ENCODE measurements around the gene COMMD4.
"Not testable (repeated sequence)": the region's sequence is repeated elsewhere in the genome, so short reads cannot be mapped to it uniquely, and the experiment has no call there.

COMMD4 gene

DNA sequence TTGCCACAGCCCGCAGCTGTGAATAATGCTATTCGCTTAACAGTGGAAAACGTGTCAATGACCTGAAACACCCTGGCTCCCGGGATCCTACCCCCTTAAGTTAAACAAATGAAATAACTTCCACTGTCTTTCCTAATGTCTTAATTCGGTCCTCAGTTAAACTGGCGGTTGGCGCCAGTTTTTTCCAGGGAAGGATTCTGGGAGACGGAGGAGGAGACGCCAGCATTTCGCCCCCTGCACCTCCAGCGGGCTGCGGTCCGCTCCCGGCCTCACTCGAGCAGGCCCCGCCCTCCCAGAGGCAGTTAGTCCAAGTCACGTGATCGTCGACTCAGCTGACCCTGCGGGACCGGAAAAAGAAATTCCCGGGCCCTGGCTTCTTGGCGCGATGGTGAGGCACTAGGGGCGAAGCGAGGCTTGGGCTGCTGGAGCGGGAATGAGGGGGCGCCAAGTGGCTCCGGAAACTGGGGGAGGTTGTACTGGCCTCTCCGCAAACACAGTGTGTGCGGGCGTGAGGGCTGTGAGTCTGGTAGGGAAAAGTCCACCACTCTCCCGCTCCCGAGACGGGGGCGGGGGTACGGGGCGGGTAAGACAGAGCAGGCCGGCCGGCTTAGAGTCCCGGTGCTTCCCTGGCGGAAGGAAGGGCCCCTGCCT is at the start of gene COMMD4:
COMMD4 (plus strand) TSS at position 359 of the 651 bp plus-strand sequence; CDS start at position 386, 27 bp downstream.
- peak; percentile 47 for DNase-seq (ENCODE audit: low read depth)

GRCh38 chr15:75293660-75294059 is 42.2 kb upstream of the COMMD4 start:
- DNase-seq (ENCODE audit: low read depth): not testable (repeated sequence)

DNA sequence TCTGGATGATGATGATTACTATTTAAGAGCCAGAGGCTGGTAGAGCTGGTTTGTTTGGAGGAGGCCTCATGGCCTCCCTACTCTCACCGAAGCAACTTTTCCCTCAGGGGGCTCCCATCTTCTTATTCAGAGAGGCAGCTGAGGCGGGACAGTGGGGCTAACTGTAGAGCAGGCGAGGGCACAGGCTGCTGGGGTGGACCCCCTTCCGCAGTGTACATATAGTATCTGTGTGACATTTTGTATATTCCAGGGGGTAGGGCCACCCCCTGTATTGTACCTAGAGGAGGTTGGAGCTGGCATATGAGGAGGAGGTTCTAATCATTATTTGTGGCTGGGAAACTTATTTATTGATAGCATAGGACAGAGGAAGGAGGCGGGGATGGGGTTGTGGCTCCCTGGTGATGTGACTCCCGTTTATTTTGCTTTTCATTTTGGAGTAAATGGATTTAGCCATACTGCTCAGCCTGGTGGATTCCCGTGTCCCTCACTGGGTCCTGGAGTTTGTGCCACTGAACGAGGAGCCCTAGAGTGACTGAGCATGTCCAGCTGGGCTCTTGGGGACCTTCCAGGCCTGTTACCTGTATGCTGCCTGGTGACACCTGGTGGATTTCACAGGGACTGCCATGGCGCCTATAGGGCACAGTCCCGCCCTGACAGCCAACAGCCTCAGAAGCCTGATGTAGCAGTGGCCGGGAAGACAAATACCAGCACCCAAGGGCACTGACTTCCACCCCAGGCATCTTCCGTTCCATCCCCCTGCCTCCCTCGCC is 37.1 kb upstream of the COMMD4 start:
- DNase-seq (ENCODE audit: low read depth): not testable (repeated sequence)

GRCh38 chr15:75299311-75299688 is 36.6 kb upstream of the COMMD4 start:
- DNase-seq (ENCODE audit: low read depth): peak; percentile 35

GRCh38 chr15:75300026-75300425 is 35.8 kb upstream of the COMMD4 start:
- DNase-seq (ENCODE audit: low read depth): not testable (repeated sequence)

GRCh38 chr15:75302318-75302717 is 33.5 kb upstream of the COMMD4 start:
- DNase-seq (ENCODE audit: low read depth): no peak

GRCh38 chr15:75302753-75303152 is 33.1 kb upstream of the COMMD4 start:
- DNase-seq (ENCODE audit: low read depth): not testable (repeated sequence)

- DNase-seq (ENCODE audit: low read depth): no peak
Measured at GRCh38 chr15:75306188-75306587, 29.7 kb upstream of the COMMD4 start.

- DNase-seq (ENCODE audit: low read depth): no peak
Measured at GRCh38 chr15:75307778-75308390, 28.0 kb upstream of the COMMD4 start.

DNA sequence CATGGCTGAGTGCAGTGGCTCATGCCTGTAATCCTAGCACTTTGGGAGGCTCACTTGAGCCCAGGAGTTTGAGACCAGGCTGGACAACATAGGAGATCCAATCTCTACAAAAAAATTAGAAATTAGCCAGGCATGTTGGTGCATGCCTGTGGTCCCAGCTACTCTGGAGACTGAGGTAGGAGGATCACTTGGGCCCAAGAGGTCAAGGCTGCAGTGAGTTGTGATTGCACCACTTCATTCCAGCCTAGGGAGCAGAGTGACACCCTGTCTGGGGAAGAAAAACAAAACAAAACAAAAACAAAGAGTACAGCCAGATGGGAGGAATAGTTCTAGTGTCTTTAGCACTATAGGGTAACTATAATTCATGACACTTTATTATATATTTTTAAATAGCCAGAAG is 26.2 kb upstream of the COMMD4 start:
- no peak for DNase-seq (ENCODE audit: low read depth)

DNA sequence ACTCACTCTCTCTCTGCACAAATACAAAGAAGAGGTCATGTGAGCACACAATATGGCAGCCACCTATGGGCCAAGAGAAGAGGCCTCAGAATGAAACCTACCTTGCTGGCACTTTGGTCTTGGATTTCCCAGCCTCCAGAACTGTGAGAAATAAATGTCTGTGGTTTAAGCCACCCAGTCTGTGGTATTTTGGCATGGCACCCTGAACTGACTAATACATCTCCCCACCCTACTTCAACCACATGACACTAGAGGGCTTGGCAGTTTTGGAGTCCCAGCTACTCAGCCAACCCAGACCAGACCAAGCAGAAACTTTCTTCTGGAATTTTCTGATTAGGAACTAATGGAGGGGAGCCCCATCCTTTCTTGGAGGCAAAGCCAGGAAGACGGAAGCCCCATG is 23.3 kb upstream of the COMMD4 start:
- DNase-seq (ENCODE audit: low read depth): not testable (repeated sequence)

DNA sequence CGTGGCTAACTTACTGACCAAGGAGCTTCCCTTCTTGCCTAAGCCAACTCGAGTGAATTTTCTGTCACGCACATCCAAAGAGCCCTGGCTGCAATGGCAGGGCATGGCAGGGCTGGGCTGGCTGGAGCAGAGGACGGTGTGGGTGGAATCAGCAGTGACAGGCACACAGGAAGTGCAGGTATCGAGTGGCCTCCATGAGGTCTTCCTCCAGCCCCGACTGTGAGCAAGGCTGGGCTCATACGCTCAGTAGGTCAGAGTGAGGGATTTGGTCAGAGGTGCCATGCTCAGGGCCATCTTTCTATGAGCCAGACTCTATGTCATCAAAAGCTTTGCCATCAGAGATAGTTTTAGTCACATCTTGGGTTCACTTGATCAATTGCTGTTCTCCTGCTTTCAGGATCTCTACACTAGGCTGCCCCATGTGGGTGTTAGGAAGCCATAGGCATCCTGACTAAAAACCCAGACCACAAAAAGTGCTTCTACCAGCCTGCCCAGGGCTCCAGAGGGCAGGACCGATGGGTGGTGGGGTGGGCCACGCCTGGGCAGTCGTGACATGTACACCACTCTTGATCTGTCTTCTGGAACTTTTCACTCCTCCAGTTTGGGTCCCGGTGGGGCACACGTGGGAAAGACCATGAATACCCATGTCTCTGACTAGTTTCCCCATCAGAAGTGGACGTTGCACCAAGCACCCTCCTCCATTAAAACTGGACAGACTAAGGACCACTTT is 22.6 kb upstream of the COMMD4 start:
- no peak for DNase-seq (ENCODE audit: low read depth)

GRCh38 chr15:75314552-75315290 is 21.1 kb upstream of the COMMD4 start:
- DNase-seq (ENCODE audit: low read depth): no peak

DNA sequence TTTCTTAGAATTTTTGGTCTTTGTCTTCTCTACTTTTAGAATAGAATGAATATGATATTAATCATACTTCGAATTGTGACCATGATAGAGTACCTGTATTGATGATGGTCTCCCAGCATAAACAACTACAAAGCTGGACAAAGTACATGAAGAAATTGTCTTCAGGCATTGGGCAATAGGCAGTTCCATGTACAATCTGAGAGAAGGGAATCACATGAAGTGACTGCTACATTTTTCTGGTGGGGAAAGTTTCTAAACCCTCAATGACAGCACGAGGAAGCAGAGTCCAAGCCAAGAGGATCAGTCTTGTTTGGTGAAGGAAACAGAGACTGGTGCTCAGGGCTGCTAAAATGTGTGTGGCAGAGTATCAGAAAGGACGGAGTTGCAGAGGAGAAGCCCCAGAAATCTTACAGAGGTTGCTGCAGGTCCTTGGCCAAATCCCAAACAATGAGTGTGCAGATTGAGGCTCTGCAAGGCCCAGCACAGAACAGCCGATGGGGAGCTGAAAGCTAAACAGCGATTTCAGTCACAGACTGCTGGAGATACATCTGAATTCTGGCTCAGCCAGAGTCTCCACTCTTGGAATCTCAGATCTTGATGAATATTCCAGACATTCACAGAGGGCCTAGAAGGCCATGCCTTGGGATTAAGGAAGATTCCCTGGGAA is 16.5 kb upstream of the COMMD4 start:
- DNase-seq (ENCODE audit: low read depth): not testable (repeated sequence)

- DNase-seq (ENCODE audit: low read depth): no peak
Measured at GRCh38 chr15:75321711-75322110, 14.2 kb upstream of the COMMD4 start.

DNA sequence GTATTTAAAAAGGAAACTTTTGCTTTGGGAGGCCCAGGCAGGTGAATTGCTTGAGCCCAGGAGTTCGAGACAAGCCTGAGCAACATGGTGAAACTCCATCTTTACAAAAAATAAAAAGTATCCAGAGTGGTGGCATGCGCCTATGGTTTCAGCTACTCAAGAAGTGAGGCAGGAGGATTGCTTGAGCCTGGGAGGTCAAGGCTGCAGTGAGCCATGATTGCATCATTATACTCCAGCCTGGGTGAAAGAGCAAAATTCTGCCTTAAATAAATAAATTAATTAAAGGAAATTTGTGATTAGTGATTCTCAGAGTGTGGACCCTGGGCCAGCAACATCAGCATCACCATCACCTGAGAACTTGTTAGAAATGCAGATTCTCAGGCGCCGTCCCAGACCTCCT is 9.9 kb upstream of the COMMD4 start:
- no peak for DNase-seq (ENCODE audit: low read depth)

GRCh38 chr15:75327005-75327404 is 8.9 kb upstream of the COMMD4 start:
- DNase-seq (ENCODE audit: low read depth): no peak

GRCh38 chr15:75327491-75327890 is 8.4 kb upstream of the COMMD4 start:
- no peak for DNase-seq (ENCODE audit: low read depth)

GRCh38 chr15:75328493-75329314 is 7.2 kb upstream of the COMMD4 start:
- DNase-seq (ENCODE audit: low read depth): no peak

DNA sequence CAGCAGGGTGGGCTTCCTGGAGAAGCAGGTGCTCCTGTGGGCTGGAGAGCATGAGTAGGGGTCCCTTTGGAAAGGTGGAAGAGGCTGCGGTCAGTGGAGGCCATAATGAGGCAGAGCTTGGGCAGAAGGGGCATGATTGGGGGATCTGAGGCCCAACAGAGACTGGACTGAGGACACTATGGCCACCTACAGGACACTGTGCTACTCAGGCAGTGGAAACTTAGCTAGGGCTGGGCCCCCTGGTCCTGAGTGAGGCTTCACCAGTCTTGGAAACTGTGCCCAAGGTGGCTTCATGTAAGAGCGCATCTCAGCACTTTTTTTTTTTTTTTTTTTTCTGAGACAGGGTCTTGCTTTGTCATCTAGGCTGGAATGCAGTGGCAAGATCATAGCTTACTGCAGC is 6.3 kb upstream of the COMMD4 start:
- DNase-seq (ENCODE audit: low read depth): no peak
